WI38 (cell line): Measurements from ENCODE around the gene CALR.

Experiments used
- H3K4me3 ChIP-seq: 2 replicates; pipeline ENCODE4 v1.5.1; 2011; ENCODE audit warnings: low read depth, mild to moderate bottlenecking, control low read depth, low read length
- CTCF ChIP-seq: IDR thresholded peaks from 2 replicates; pipeline ENCODE4 v1.5.1; 2012; ENCODE audit warnings: low read depth, mild to moderate bottlenecking, control low read depth, low read length

The CALR gene

GRCh38 chr19:12982648-12983047 is 44.2 kb downstream of the CALR start:
- TF ChIP-seq CTCF: no peak
- H3K4me3 ChIP-seq: no peak overlapping the region

- H3K4me3 ChIP-seq: peak overlapping the region; percentile 48
- TF ChIP-seq CTCF: no peak
Observed at GRCh38 chr19:12983091-12983490, 44.7 kb downstream of the CALR start.

- peak overlapping the region; percentile 48 for H3K4me3 ChIP-seq
- TF ChIP-seq CTCF: peak; percentile 80
Observed at GRCh38 chr19:12983542-12984142, 45.2 kb downstream of the CALR start.

GRCh38 chr19:12984143-12984627 is 45.8 kb downstream of the CALR start:
- no peak for TF ChIP-seq CTCF
- H3K4me3 ChIP-seq: no peak overlapping the region

- no peak for TF ChIP-seq CTCF
Observed at GRCh38 chr19:12984683-12985048, 46.3 kb downstream of the CALR start.

GRCh38 chr19:12985049-12985776 is 46.8 kb downstream of the CALR start:
- TF ChIP-seq CTCF: no peak
- no peak overlapping the region for H3K4me3 ChIP-seq

More at GRCh38 chr19:12984683-12985048, 46.3 kb downstream of the CALR start:
- no peak overlapping the region for H3K4me3 ChIP-seq

- H3K4me3 ChIP-seq: no peak overlapping the region
- no peak for TF ChIP-seq CTCF
Observed at GRCh38 chr19:12986726-12987125, 48.3 kb downstream of the CALR start.
